ENCODE data around the gene KIAA1958. TPM values are rescaled to one million over a fixed set of nuclear protein-coding genes. Genes with fewer than 3 reads are reported as not detected.
A peak's percentile ranks its signal among the peaks of the same experiment; 100 is the strongest.

KIAA1958 gene
- total RNA-seq, 1 donor from 2014 or later = 1.6 TPM

GRCh38 chr9:112529316-112529715 is 42.7 kb downstream of the KIAA1958 start:
- DNase-seq (ENCODE audit: low read depth in 2 of 2) = no peak

- DNase-seq (ENCODE audit: low read depth in 2 of 2) = peak in 1 of 2 donors; percentile 3
Measured at GRCh38 chr9:112530751-112531205, 44.2 kb downstream of the KIAA1958 start.

- no peak for DNase-seq (ENCODE audit: low read depth in 2 of 2)
Measured at GRCh38 chr9:112531666-112532282, 45.1 kb downstream of the KIAA1958 start.

GRCh38 chr9:112532427-112532826 is 45.8 kb downstream of the KIAA1958 start:
- DNase-seq (ENCODE audit: low read depth in 2 of 2) = peak in 1 of 2 donors; percentile 5

GRCh38 chr9:112533660-112534059 is 47.0 kb downstream of the KIAA1958 start:
- no peak for DNase-seq (ENCODE audit: low read depth in 2 of 2)

GRCh38 chr9:112535301-112535700 is 48.7 kb downstream of the KIAA1958 start:
- peak; percentile 33 to 47 for DNase-seq (ENCODE audit: low read depth in 2 of 2)

GRCh38 chr9:112535811-112536210 is 49.2 kb downstream of the KIAA1958 start:
- DNase-seq (ENCODE audit: low read depth in 2 of 2) = peak; percentile 57 to 72

- peak in 1 of 2 donors; percentile 73 for DNase-seq (ENCODE audit: low read depth in 2 of 2)
Measured at GRCh38 chr9:112537561-112537960, 50.9 kb downstream of the KIAA1958 start.

GRCh38 chr9:112540800-112541199 is 54.2 kb downstream of the KIAA1958 start:
- DNase-seq (ENCODE audit: low read depth in 2 of 2) = no peak

GRCh38 chr9:112541685-112542084 is 55.1 kb downstream of the KIAA1958 start:
- no peak for DNase-seq (ENCODE audit: low read depth in 2 of 2)

- no peak for DNase-seq (ENCODE audit: low read depth in 2 of 2)
Measured at GRCh38 chr9:112542593-112543292, 56.1 kb downstream of the KIAA1958 start.

- DNase-seq (ENCODE audit: low read depth in 2 of 2) = no peak
Measured at GRCh38 chr9:112544477-112544876, 57.9 kb downstream of the KIAA1958 start.

GRCh38 chr9:112545237-112545636 is 58.6 kb downstream of the KIAA1958 start:
- DNase-seq (ENCODE audit: low read depth in 2 of 2) = no peak

- DNase-seq (ENCODE audit: low read depth in 2 of 2) = no peak
Measured at GRCh38 chr9:112546149-112547012, 59.8 kb downstream of the KIAA1958 start.

- no peak for DNase-seq (ENCODE audit: low read depth in 2 of 2)
Measured at GRCh38 chr9:112548051-112548440, 61.4 kb downstream of the KIAA1958 start.

GRCh38 chr9:112548836-112549595 is 62.4 kb downstream of the KIAA1958 start:
- no peak for DNase-seq (ENCODE audit: low read depth in 2 of 2)

- DNase-seq (ENCODE audit: low read depth in 2 of 2) = no peak
Measured at GRCh38 chr9:112550531-112550930, 63.9 kb downstream of the KIAA1958 start.

GRCh38 chr9:112551641-112552040 is 65.0 kb downstream of the KIAA1958 start:
- DNase-seq (ENCODE audit: low read depth in 2 of 2) = no peak

GRCh38 chr9:112552229-112553056 is 65.8 kb downstream of the KIAA1958 start:
- no peak for DNase-seq (ENCODE audit: low read depth in 2 of 2)

- DNase-seq (ENCODE audit: low read depth in 2 of 2) = no peak
Measured at GRCh38 chr9:112553256-112553826, 66.7 kb downstream of the KIAA1958 start.

Data from lung microvascular endothelial cell (primary cell).